ENCODE data around the gene AKAP13.

AKAP13 gene

GRCh38 chr15:85688711-85689110 lies 308.3 kb downstream of the AKAP13 start:
- DNase-seq, result no peak

DNA sequence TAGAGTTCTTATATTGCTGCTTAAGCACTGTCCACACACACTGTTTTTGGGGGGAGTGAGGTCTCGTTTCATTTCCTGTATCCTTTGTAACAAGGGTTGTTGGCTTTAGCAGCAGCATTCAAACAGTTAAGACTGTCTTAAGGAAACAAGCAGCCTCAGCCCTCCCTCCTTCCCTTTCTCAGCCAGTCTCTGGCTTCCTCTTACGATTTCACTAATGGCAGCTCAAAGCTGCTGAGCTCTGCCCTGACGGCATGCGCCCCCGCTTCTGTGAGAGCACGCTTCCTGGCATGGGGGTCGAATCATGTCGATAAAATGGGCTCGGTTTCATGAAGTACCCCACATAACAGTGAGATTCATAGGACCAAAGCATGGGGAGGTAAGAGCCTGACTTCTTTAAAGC lies 309.3 kb downstream of the AKAP13 start:
- peak; percentile 71 to 75 for DNase-seq

GRCh38 chr15:85690561-85691231 lies 310.3 kb downstream of the AKAP13 start:
- DNase-seq, result peak; percentile 47 to 56

DNA sequence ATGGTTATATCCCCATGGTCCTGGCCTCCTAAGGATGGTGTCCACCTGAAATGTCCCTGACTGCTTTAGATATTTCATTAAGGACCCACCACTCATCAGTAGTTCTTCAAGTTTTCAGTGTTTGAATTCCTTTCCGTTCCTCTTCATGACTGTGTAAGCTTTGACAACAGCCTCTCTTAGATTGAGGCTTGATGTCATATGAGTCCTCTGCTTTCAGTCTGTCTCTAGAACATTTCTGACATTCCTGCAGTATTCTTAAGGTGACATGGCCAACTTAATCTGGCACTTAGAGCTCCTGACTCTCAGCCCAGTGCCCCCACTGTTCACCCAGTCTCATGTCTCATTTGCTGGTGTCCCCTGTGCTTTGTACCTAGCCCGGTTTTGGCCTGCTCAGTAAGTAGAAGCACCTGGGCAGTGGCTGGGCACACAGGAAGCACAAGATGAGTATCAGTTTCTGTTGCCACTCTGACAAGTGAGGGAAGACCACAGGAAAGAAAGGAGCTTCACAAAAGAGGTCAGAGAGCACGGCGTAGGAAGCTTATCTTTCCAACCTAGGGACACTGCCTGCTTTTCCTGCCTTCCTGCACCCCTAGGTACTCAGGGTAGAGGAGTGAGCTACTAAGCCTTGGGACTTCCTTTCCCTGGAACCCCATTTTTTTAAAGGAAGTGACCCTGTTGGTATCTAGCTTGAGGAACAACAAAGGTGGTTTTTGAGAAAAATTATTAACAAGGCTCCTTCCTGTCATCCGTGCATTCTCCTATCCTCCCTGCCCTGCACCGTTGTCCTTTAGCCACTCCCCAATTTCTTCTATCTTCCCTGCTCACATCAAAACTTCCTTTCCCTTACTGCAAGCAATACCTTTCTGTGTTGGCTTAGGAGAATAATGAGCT lies 311.2 kb downstream of the AKAP13 start:
- DNase-seq, result peak; percentile 65

- DNase-seq, result no peak
These were observed 311.9 kb downstream of the AKAP13 start for GRCh38 chr15:85692321-85692720.

- DNase-seq, result peak; percentile 46 to 47
These were observed 312.5 kb downstream of the AKAP13 start for GRCh38 chr15:85692873-85693272.

GRCh38 chr15:85693277-85693676 lies 312.9 kb downstream of the AKAP13 start:
- no peak for DNase-seq

- DNase-seq, result no peak
These were observed 313.7 kb downstream of the AKAP13 start for GRCh38 chr15:85694091-85694490.

DNA sequence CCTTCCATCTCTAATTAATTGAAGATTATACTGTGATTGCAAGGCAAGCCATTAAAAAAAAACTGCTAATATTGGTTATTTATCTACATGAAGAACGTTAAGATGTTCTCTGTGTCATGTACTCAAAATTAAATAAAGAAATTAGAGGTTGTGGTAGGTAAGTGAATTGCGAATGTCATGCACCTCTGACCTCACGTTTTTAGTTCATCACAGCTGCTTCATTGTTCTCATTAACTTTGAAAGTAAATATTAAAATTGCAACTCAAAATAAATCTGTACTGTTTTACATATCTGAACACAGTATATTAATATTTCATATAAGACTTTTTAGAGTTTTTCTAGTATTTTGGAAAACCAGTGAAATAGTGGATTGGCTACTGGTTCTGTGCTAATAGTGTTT lies 320.4 kb downstream of the AKAP13 start:
- DNase-seq, result no peak

DNA sequence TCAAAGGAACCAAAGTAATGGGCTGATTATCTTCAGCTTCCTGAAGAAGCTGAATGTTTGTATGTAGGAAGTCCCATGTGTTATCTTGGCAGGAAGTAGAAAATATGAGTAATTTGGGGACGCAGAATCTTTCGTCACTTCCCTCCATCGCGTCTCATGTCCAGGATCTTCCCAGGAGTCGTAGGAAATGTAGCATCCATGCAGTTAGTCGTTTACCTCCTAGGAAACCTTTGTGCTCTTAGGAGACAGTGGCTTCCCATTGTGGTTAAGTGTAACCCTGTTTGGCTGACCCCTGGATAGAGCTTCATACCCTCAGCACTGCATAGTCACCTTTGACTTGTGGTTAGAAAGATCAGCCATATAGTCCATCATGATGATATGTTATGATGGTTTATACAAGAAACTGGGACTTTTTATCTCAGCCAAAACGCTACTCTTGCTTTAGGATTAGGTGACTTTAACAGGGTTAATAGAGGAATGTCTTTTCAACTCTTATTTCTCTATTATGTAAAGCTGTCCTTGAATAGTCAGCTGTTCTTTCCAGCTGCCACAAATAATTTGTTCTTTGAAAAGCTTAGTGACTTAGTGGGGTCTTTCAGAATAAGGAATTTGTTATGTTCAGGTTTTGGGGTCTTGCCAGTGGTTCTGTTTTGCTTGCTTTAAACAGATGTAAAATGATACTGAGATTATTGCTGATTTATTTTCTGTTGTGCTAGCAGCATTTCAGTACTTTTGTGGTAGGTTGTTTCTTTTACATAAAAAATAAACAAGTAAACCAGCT lies 322.1 kb downstream of the AKAP13 start:
- DNase-seq, result peak; percentile 68 to 72

GRCh38 chr15:85704066-85704465 lies 323.7 kb downstream of the AKAP13 start:
- peak; percentile 37 to 56 for DNase-seq

DNA sequence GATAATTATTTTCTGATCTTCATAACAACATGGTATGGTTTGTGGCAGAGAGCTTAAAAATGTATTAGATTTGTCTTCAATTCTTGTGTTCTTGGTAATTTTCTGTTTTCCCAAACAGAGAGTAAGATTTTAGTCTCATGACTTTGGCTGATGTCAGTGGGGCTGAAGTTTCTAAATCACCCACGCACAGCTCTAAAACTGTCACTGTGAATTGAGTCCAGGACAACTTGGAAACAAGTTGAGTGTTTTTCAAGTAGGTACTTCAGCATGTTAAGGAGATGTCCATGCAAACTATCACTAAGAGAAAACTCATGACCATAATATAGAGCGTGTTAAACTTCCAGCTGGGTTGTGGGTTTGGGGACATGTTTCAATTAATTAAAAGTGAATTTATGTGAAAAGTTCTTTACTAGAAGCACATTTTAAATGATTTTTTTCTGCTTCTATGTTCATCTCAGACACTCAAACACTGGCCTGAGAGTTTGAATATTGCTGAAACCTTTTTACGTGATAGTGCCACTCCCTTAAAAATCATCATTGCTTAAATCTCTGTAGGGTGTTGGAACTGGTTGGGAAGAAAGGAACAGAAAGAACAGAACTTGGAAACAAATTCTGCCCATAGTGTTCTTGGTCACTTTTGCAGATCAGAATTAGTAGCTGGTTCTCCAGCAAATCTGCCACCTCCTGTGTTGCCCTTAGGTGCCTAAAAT lies 324.5 kb downstream of the AKAP13 start:
- DNase-seq, result no peak

DNA sequence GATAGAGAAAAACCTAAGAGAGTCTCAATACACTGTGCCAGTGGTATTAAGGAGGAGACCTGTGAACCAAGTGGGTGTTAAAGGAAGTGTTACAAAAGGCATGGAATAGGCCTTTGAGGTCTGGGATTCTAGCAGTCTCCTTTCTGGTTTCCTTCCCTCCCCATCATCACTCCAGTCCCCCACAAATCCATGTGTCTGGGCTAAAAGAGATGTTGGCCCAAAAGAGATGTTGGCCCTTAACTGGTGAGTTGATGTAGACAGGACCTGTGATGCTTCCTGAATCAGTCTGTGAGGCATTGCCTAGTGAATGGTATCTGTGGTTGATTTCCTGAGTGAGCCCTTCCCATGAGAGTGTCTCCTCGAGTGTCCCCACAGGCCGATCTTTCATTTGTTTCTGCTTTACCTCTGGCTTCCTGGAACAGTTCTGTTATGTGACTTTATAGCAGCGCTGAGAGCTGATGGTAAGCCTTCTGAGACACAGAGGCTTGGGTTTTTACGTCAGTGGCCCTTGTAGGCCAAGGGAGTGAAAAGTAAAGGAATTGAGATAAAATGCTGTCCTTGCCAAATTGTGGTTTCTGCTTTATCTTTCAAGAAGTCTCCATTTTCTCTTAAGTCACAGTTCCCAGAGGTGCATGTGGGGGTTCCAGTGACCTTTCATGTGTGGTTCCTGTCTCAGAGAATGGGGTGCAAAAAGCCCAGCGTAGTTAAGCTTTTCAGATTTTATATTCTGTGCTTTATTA lies 326.5 kb downstream of the AKAP13 start:
- DNase-seq, result peak; percentile 63 to 66

GRCh38 chr15:85707519-85708338 lies 327.3 kb downstream of the AKAP13 start:
- DNase-seq, result no peak

GRCh38 chr15:85708402-85708941 lies 328.1 kb downstream of the AKAP13 start:
- no peak for DNase-seq

DNA sequence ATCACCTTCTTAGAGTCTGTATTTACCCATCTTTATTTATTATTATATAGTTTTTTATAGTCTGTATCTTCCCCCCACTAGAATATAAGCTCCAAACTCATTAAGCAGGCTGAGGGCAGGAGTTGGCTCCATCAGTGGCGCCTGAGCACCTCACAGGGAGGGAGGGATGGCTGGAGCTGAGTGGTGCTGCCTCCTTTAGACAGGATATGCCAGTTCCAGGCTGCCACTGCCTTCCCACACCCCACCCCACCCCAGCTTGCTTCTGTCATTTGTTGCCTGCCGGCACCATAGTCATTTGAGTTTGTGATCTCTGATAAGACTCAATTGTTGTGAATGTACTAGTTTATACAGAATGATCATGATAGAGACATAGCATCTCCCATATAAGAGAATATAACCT lies 328.8 kb downstream of the AKAP13 start:
- no peak for DNase-seq

GRCh38 chr15:85710340-85710842 lies 330.0 kb downstream of the AKAP13 start:
- DNase-seq, result peak in 1 of 2 experiments; percentile 60

- DNase-seq, result no peak
These were observed 331.3 kb downstream of the AKAP13 start for GRCh38 chr15:85711580-85712192.

GRCh38 chr15:85716261-85716660 lies 335.9 kb downstream of the AKAP13 start:
- no peak for DNase-seq

DNA sequence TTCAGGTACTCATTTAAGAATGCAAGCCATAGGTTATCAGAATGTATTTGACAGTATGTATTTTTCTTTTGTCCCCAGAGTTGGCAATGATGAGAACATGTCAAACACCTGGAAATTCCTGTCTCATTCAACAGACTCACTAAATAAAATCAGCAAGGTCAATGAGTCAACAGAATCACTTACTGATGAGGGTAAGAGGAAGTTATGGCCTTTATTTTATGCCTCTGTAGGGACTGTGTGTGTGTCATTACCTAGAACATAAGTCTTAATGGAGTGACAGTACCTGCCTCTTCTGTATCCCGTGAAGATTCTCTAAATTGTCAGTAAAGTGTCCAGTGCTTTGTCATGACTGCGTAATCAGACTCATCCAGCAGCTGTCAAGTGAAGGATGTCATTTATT lies 336.8 kb downstream of the AKAP13 start:
- no peak for DNase-seq
